Mesenteric fat pad (tissue), 1 donor: ENCODE data around the gene PIGQ. TPM values are rescaled to one million over a fixed set of nuclear protein-coding genes. Genes with fewer than 3 reads are reported as not detected.

Source experiments
- DNase-seq: peaks from one replicate; pipeline ENCODE4 v3.0.0-alpha.2; 2020; ENCODE audit warnings: low spot score
- total RNA-seq: library from RNA; stranded (reverse); fragmentation: NEBNext Ultra II Directional; extraction: Animal tissue kit (Norgen Biotek cat#: 25700); gene quantifications from one replicate; pipeline ENCODE4 v1.2.1, GENCODE V29; 2021
- donor health status: DM: yes; HTN: yes; CAD: no.

The PIGQ gene
- total RNA-seq, 1 donor from 2014 or later = 32.4 TPM

DNA sequence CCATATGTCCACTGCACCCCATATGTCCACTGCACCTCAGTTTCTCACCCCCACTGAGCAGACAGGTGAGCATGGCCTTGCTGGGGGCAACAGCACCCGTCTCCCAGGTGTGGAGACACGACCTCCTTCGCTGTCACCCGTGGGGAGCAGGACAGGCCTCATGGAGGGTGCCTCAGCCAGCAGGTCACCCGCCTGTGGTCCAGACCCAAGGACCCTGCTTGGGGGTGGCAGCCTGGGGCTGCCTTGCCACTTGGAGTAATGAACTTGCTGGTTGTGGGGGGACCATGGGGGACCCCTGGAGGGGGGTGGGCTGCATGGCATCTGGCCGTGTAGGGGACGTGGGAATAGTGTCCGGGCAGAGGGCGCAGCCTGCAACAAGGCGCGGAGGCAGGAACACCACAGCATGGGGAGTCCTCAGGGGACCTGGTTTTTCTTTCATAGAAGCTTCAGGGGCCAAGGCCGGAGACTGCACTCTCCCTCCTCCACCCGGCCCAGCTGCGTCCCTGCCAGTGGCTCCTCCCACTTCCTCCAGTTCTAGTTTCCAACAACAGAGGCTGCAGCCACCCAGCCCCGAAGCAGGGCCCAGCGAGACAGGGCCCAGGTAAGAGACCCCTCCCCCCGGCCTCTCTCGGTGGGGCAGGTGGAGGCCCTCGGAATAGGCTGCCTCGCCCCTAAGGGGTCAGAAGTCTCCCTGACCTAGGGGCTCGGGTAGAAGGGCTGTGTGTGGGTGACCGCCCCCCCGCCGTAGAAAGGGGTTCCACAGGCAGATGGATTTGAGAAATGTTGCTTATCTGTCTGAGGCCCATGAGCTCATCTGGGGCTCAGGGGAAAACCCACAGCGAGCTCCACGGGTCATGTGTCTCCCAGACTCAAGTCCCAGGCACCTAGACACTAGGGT lies 3.0 kb upstream of the PIGQ start, which contains the start of gene NHLRC4:
Gene NHLRC4 (plus strand): TSS at position 531 of the 898 bp plus-strand sequence. CDS start 1,043 bp downstream, outside the sequence.
- DNase-seq = no peak

DNA sequence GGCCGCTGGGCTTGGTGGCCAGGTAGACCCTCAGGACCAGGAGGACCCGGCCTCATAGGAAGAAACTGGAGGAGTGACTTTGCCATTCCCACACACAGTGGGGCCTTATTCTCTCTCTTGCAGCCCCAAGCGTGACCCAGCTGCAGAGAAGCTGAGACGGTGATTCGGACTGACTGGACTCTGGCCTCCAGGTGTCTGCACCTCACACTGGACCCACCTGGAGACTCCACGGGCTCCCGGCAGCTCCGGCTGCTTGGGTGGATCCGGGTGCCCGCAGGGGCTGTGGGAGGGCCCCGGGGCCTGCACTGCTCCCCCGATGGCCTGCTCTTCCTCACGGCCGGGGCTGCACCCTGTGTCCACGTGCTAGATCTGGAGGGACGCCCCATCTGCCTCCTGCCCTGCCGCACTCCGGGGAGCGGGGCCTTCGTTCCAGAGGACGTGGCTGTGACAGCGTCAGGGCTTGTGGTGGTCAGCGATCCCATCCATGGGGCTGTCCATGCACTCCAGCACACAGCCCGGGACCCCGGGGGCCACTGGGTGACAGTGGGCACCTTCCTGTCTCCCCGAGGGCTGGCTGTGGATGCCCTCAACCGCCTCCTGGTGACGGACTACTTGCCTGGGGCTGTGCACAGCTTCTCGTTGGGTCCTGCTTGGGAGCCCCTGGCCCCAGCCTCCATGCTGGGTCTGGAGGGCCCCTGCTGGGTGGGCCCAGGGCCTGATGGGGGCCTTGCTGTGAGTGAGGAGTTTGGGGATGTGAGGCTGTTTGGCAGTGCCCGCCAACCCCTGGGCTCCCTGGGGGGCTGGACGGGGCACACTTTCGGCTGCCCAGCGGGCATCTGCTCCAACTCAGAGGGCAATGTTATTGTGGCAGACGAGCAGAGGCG lies 2.2 kb upstream of the PIGQ start:
- DNase-seq = no peak

DNA sequence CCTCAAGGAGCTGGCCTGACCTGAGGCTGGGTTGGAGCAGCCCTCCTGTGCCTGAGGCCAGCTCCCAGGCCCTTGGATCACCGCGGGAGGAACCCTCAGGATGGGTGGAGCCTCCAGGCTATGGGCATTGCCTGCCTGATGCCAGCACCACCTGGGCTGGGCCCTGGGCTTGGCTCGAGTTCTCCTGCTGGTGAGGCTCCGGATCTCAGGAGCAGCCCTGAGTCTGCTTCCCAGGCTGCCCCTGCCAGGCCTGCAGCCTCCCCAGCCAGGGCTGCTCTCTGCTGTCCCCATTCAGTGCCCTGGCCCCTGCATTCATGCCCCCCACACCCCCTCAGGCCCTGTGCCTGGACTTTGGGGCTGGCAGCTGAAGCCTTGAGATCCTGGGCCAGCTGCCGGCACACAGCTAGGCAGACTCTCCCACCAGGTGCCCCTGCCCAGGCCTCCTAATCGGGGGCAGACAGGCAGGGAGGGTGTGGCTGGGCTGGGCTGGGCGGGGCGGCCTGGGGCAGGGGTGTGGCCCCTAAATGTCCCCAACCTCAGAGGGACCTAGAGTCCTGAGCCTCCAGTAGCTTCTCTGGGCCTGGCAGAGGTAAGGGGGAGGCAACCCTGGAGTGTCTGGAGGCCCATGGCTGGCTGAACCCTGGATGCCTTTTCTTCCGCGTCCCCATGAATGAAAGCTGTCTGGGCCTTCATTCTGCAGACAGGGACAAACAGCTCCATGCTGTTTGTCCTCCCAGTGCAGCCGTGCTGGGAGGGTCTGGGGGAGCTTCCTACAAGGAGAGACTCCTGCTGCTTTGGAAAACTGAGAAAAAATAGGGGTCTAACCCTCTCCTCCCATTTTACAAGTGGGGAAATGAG lies 1.1 kb upstream of the PIGQ start:
- DNase-seq = no peak

DNA sequence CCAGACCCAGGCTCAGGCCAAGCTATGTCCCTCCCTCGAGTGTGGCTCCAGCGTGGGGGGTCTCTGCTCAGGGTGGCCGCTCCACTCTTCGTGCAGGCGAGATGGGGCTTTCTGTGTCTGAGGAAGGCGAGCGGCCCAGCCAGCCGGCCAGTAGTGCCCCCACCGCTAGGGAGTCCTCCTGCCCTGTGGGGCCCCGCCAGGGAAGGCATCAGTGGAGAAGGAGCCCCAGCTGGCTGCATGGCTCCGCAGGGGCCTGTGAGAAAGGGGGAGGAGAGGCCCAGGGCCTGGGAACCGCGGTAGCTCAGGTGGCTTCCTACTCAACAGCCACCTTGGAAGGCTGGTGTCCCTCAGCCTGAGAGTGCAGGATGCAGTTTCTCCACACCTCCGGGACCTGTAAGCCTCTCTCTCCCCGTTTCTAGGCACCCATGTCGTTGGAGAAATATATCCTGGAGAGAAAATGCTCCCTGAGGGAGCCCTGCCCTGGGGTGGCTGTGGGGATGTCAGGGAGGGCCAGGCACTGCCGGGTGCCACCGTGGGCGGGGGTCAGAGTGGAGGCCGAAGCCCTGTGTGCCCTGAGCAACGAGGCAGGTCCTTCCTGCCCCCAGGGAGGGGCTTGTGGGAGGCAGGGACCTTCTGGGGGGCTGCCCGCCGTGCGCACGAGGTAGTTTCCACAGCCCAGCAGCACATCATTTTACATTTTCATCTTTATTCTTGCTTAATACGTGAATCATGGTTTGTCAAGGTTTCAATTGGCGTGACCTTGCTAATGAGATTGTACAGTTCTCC lies 3.3 kb downstream of the PIGQ start:
- DNase-seq = no peak

DNA sequence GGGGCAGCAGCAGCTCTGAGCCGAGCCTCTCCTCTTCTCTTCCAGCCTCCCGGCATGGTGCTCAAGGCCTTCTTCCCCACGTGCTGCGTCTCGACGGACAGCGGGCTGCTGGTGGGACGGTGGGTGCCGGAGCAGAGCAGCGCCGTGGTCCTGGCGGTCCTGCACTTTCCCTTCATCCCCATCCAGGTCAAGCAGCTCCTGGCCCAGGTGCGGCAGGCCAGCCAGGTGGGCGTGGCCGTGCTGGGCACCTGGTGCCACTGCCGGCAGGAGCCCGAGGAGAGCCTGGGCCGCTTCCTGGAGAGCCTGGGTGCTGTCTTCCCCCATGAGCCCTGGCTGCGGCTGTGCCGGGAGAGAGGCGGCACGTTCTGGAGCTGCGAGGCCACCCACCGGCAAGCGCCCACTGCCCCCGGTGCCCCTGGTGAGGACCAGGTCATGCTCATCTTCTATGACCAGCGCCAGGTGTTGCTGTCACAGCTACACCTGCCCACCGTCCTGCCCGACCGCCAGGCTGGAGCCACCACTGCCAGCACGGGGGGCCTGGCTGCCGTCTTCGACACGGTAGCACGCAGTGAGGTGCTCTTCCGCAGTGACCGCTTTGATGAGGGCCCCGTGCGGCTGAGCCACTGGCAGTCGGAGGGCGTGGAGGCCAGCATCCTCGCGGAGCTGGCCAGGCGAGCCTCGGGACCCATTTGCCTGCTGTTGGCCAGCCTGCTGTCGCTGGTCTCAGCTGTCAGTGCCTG lies 4.4 kb downstream of the PIGQ start:
- no peak for DNase-seq

DNA sequence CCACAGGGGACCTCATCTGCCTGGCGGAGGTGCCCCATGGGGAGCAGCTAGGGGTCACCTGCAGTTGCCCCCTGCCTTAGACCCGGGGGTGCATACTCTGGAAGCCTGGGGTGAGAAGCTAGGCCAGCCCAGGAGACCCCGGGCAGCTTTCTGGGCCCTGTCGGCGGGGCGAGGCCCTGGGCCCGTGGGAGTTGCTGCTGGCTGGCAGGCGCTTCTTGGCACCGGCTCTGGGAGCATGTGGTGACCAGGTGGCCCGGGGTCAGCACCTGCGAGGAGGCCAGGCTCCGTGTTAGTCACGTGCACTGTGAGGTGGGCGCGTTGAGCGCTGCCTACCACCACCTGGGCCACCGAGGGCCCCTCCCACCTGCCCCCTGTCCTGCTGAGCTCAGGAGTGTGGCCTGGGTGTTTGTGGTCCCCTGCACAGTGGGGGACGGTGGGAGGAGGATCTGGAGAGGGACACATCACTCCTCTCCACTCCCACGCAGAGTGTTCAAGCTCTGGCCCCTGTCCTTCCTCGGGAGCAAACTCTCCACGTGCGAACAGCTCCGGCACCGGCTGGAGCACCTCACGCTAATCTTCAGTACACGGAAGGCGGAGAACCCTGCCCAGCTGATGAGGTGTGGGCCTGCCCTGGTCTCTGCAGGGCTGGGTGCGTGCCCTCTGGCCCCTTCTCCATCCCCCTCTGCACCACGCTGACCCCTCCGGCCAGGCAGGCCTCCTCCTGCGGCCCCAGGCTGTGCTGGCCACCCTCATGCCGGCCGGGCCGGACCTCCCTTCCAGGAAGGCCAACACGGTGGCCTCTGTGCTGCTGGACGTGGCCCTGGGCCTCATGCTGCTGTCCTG lies 5.8 kb downstream of the PIGQ start:
- DNase-seq = no peak

DNA sequence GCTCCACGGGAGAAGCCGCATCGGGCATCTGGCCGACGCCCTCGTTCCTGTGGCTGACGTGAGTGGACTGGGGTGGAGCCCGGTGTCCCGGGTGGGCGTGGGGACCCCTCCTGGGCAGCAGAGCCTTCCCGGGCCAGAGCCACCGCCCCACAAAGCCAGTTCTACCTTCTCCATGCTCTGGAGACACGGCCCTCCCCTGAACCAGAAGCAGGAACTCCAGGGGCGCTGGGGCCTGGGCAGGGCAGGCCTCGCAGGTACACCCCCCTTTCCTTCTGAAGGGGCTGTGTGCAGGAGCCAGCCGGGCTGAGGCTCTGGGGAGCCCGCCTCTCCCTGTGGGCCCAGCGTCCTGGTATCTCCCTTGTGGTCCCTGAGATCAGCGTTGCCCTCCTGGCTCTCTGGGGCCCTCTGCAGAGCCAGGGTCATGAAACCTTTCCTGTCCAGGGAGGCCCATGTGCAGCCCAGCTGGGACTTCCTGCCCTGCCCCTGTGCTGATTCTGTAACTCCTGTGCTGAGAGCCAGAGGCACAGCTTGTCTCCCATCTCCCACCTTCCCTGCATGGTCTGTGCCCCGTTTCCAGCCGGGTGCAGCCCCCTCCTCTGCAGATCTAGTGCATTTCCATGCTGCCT lies 6.5 kb downstream of the PIGQ start:
- no peak for DNase-seq

DNA sequence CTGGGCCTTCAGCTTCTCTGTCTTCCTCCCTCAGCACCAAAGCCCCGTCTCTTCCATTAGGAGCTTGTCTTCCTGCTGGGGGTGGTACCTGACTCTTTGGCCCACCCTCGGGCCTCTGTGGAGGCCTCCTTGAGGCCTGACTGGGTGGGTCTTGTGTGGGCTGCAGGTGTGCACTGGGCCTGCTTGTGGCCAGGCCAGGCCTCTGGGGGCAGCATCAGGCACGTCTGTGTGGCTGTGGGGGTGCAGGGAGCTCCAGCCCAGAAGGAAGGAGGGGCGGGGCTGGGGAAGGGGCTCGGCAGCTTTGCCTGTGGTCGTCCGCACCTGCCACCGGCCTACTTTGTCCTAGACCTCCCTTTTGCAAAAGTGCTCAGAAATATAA lies 7.0 kb downstream of the PIGQ start:
- DNase-seq = no peak

DNA sequence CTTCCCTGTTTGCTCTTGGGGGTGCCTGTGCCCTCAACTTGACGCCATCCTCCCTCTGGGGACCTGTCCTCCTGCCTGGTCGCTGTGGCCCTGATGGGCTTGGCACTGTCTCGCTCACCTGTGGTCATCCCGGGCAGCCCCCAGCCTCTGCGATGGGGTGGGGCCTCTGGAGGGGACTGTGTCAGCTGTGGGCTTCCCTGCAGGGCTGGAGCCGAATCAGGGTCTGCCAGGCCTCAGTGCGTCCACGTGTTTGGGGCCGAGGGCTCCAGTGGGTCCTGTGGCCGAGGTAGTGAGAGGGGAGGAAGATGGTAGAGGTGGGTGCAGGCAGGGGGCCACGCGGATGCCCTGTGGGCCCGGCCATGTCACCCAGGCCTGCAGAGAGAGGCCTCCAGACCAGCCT lies 8.0 kb downstream of the PIGQ start:
- DNase-seq = no peak

DNA sequence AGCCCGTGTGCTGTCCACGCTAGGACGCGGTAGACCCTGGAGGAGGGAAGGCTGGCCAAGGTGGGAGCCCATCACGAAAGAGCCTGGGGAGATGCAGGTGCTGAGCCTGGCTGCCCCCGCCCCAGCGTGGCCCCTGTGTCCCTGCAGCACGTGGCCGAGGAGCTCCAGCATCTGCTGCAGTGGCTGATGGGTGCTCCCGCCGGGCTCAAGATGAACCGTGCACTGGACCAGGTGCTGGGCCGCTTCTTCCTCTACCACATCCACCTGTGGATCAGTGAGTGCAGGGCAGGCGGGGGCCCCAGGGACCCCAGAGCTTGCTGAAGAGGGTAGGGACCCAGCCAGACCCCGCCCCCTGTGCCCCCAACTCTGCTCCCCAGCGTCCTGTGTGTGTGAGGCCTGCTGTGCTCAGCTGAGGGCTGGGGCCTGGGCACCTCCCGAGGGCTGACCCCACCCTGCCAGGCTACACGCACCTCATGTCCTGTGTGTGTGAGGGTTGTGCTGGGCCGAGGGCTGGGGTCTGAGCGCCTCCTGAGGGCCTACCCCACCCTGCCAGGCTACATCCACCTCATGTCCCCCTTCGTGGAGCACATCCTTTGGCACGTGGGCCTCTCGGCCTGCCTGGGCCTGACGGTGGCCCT lies 8.6 kb downstream of the PIGQ start:
- DNase-seq = no peak

DNA sequence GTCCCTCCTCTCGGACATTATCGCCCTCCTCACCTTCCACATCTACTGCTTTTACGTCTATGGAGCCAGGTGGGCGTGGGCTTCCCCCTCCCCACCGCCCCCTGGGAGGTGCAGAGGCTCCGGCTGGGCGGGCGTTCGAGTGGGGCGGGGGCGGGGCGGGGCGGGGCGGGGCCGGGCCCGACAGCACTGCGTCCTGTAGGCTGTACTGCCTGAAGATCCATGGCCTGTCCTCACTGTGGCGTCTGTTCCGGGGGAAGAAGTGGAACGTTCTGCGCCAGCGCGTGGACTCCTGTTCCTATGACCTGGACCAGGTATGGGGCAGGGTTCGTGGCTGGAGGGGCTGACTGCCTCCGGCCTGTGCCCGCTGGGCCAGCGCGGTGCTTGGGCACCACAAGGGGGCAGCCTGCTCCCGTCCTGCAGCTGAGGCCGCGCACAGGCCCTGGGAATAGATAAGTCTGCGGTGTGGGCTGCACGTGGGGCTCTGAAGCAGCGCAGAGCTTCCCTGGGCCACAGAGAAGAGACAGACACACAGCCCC lies 9.2 kb downstream of the PIGQ start:
- no peak for DNase-seq

DNA sequence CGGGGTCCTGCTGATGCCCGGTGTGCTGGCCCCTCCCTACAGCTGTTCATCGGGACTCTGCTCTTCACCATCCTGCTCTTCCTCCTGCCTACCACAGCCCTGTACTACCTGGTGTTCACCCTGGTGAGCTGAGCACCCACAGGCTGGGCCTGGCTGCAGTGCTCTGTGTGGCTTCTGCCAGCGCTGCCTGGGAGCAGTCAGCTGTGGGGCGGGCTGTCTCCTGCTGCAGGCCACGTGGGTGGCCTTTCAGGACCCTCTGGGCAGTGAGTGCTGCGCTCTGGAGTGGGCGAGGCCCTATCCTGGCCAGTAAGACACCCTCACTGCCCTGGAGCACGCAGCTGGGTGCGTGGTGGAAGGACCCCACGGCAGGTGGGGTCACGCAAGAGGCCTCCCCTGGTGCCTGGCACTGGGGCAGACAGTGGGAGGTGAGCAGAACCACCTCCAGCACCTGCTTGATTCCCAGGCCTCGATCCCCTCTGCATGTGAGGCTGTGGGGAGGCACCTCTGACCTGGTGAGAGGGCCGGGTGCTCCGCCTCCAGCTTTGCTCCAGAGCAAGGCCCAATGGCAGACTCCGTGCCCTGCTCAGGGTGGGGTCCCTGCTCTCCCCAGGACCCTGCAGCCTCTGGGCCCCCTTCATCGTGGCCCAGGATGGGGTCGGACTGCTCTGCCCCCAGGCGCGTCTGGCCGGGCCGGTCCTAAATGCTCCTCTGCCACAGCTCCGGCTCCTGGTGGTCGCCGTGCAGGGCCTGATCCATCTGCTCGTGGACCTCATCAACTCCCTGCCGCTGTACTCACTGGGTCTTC lies 10.6 kb downstream of the PIGQ start:
- no peak for DNase-seq

DNA sequence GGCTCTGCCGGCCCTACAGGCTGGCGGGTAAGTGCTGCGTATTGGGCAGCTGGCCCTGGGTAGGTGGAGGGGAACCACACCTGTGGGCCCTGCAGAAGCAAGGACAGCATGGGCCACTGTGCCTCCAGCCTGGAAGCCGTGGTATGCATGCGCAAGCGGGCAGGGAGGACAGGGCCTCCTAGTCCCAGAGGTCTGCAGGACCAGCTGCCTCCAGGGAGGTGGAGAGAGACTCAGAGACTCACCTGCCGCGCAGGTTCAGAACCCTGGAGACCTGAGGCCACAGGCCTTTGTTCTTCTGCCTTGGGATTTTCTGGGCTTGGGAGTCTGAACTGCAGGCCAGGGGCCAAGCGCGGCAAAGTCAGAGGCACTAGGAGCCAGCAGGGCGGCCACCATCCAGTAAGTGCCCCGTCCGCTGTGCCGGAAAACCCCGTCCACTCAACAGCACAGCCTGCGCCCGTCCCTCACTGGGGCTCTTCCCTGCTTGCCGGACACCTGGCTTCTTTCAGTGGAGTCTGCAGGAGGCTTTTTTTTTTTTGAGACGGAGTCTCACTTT lies 11.3 kb downstream of the PIGQ start:
- DNase-seq = no peak

DNA sequence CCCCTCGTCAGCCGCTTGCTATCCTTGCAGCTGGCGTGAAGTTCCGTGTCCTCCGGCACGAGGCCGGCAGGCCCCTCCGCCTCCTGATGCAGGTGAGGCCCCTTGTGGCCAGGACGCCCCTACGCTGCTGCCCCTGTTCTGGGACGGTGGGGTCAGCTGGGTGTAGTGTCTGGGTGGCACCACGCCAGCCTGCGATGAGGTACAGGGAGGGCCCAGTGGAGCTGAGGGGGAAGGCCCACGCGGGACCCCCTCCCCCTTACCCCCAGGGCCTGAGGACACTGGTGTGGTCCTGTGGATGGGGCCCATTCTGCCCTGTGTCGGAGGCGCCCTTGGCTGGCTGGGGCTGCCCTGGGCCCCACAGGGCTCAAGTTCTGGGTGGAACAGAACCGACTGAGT lies 12.4 kb downstream of the PIGQ start:
- no peak for DNase-seq

DNA sequence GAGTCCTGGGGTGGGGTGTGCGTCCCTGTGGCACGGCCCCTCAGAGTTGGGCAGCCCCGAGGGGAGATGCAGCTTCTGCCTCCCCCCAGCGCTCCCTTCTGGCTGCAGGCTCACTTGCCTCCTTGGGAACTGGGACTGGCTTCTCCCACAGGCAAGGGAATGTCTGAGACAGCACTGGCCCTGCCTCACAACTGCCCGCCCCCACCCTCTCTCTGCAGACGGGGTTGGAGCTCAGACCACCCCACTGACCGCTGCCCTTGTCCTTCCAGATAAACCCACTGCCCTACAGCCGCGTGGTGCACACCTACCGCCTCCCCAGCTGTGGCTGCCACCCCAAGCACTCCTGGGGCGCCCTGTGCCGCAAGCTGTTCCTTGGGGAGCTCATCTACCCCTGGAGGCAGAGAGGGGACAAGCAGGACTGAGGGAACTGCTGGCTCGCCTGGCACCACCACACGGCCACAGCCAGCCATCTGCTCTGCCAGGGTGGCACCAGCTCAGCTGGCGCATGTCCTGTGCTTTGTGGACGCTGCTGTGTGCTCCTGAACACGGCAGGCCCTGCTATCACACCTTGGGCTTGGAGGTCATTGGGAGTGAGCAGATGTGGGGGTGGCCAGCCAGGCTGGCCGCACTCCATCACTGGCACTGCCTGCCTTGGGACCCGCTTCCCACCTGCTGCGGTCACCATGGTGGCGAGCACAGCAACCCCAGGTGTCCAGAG lies 13.0 kb downstream of the PIGQ start:
- no peak for DNase-seq

DNA sequence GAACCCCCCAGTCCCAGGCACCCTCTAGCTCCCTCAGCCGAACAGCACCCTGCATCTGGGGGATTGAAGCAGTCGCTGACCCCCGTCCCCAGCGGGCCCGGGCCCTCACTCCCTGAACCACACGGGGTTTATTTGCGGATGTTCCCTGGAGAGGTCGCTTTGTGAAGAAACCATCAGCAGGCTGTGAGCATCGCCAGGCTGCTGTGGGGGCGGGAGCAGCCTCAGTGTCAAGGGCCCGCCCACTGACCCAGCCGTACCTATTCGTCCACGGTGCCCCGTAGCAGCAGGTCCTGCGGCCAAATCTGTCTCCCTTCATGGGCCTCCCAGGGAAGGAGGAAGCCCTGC lies 13.7 kb downstream of the PIGQ start:
- DNase-seq = no peak
